IPS-15b (cell line): Measurements from ENCODE around the gene IFITM2.
A peak's percentile ranks its signal among the peaks of the same experiment; 100 is the strongest.
"Not testable (repeated sequence)": the region's sequence is repeated elsewhere in the genome, so short reads cannot be mapped to it uniquely, and the experiment has no call there.

Experiments
- H3K27me3 ChIP-seq: one replicate; pipeline ENCODE4 v1.6.1; 2013; ENCODE audit warnings: low read length; ENCODE audit not compliant: control insufficient read depth, insufficient read depth
- H3K36me3 ChIP-seq: one replicate; pipeline ENCODE4 v1.6.1; 2013; ENCODE audit warnings: low read length; ENCODE audit not compliant: control insufficient read depth, insufficient read depth
- H3K4me1 ChIP-seq: one replicate; pipeline ENCODE4 v1.6.1; 2013; ENCODE audit warnings: mild to moderate bottlenecking, low read length; ENCODE audit not compliant: control insufficient read depth, insufficient read depth
- H3K4me3 ChIP-seq: one replicate; pipeline ENCODE4 v1.5.1; 2013; ENCODE audit warnings: low read depth, low read length
- H3K9ac ChIP-seq: one replicate; pipeline ENCODE4 v1.6.1; 2013; ENCODE audit warnings: low read depth, mild to moderate bottlenecking, low read length
- H3K9me3 ChIP-seq: one replicate; pipeline ENCODE4 v1.6.1; 2013; ENCODE audit warnings: mild to moderate bottlenecking, low read length; ENCODE audit not compliant: control insufficient read depth, insufficient read depth

IFITM2 gene

GRCh38 chr11:336659-337198 lies 29.1 kb downstream of the IFITM2 start:
- H3K4me3 ChIP-seq, result no peak overlapping the region
- peaks cover 4% of the 10 kb centered on the region for H3K36me3 ChIP-seq
- H3K27me3 ChIP-seq, result no peaks in the 10 kb centered on the region
- H3K4me1 ChIP-seq, result peaks cover 34% of the 10 kb centered on the region
- H3K9ac ChIP-seq, result no peak overlapping the region
- peaks cover 4% of the 10 kb centered on the region for H3K9me3 ChIP-seq

- H3K36me3 ChIP-seq, result peaks cover 4% of the 10 kb centered on the region
- no peak overlapping the region for H3K9ac ChIP-seq
- no peaks in the 10 kb centered on the region for H3K27me3 ChIP-seq
- H3K9me3 ChIP-seq, result peaks cover 4% of the 10 kb centered on the region
- no peak overlapping the region for H3K4me3 ChIP-seq
- peaks cover 42% of the 10 kb centered on the region for H3K4me1 ChIP-seq
These were observed 30.1 kb downstream of the IFITM2 start for GRCh38 chr11:337711-338110.

GRCh38 chr11:339963-340362 lies 32.3 kb downstream of the IFITM2 start:
- Histone ChIP-seq H3K4me1 (peaks cover 34% of the 10 kb centered on the region), H3K9me3 (no peaks in the 10 kb centered on the region), H3K4me3 (no peak overlapping the region), H3K9ac (no peak overlapping the region), H3K36me3 (no peaks in the 10 kb centered on the region), H3K27me3 (no peaks in the 10 kb centered on the region)

- Histone ChIP-seq H3K4me3 (no peak overlapping the region), H3K9me3 (no peaks in the 10 kb centered on the region), H3K27me3 (no peaks in the 10 kb centered on the region), H3K36me3 (no peaks in the 10 kb centered on the region), H3K4me1 (peaks cover 28% of the 10 kb centered on the region), H3K9ac (no peak overlapping the region)
These were observed 33.2 kb downstream of the IFITM2 start for GRCh38 chr11:340539-341512.

GRCh38 chr11:342328-342727 lies 34.7 kb downstream of the IFITM2 start:
- no peaks in the 10 kb centered on the region for H3K27me3 ChIP-seq
- H3K4me3 ChIP-seq, result no peak overlapping the region
- peaks cover 20% of the 10 kb centered on the region for H3K4me1 ChIP-seq
- H3K9me3 ChIP-seq, result no peaks in the 10 kb centered on the region
- no peaks in the 10 kb centered on the region for H3K36me3 ChIP-seq
- peak overlapping the region; percentile 24 for H3K9ac ChIP-seq

GRCh38 chr11:344836-345578 lies 37.4 kb downstream of the IFITM2 start:
- Histone ChIP-seq H3K4me3 (no peak overlapping the region), H3K9me3 (no peaks in the 10 kb centered on the region), H3K9ac (no peak overlapping the region), H3K27me3 (no peaks in the 10 kb centered on the region), H3K4me1 (peaks cover 20% of the 10 kb centered on the region), H3K36me3 (no peaks in the 10 kb centered on the region)

- H3K4me1 ChIP-seq, result peaks cover 11% of the 10 kb centered on the region
- no peaks in the 10 kb centered on the region for H3K27me3 ChIP-seq
- no peaks in the 10 kb centered on the region for H3K9me3 ChIP-seq
- H3K36me3 ChIP-seq, result no peaks in the 10 kb centered on the region
- H3K9ac ChIP-seq, result no peak overlapping the region
- H3K4me3 ChIP-seq, result no peak overlapping the region
These were observed 38.9 kb downstream of the IFITM2 start for GRCh38 chr11:346529-346928.

- H3K9me3 ChIP-seq, H3K36me3 ChIP-seq, H3K9ac ChIP-seq, H3K4me3 ChIP-seq, H3K4me1 ChIP-seq, H3K27me3 ChIP-seq: not testable (repeated sequence)
These were observed 41.8 kb downstream of the IFITM2 start for GRCh38 chr11:349270-349954.

- H3K27me3 ChIP-seq, H3K4me1 ChIP-seq, H3K9ac ChIP-seq, H3K9me3 ChIP-seq, H3K4me3 ChIP-seq, H3K36me3 ChIP-seq: not testable (repeated sequence)
These were observed 42.6 kb downstream of the IFITM2 start for GRCh38 chr11:350033-350722.

- Histone ChIP-seq H3K9me3 (no peaks in the 10 kb centered on the region), H3K27me3 (no peaks in the 10 kb centered on the region), H3K9ac (no peak overlapping the region), H3K4me3 (no peak overlapping the region), H3K4me1 (no peaks in the 10 kb centered on the region), H3K36me3 (no peaks in the 10 kb centered on the region)
These were observed 43.2 kb downstream of the IFITM2 start for GRCh38 chr11:350723-351255.

- Histone ChIP-seq H3K4me1 (no peaks in the 10 kb centered on the region), H3K9me3 (no peaks in the 10 kb centered on the region), H3K36me3 (no peaks in the 10 kb centered on the region), H3K27me3 (no peaks in the 10 kb centered on the region), H3K4me3 (no peak overlapping the region), H3K9ac (no peak overlapping the region)
These were observed 43.8 kb downstream of the IFITM2 start for GRCh38 chr11:351411-351810.
